ENCODE results near the gene HIVEP3. TPM values are rescaled to one million over a fixed set of nuclear protein-coding genes. Genes with fewer than 3 reads are reported as not detected.

HIVEP3 gene
- total RNA-seq, 4 donors from 2014 or later, result 3.2 to 11.0 (median 4.2) TPM

DNA sequence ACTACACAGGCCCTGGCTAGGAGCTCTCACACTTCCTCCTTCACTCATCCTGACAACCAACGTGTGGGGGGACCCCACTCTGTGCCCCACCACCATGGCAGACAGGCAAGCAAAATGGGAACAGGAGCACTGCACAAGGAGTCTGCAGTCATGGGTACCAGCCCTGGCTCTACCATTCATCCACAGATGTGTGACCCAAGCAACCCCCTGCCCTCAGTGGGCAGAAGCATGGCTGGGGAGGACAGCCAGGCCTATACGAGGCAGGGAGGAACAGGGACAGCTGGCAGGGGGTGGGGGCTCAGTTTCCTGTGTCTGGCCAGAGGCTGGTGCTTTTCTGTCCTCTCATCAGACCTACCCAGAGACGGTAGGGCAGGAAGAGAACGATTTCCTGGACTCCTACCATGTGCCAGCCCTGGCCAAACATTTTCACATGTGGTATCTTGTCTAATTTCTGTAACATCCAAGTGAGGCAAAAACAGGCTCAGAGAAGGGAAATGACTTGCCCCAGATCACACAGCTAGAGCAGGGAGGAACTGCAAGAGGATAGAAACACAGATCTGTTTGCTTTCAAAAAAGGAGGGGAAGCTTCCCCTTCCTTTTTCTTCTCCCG lies 178.0 kb downstream of the HIVEP3 start:
- WGBS, 2 donors, result 10 to 26% methylated on average over 2 to 3 of the region's 5 CpGs

DNA sequence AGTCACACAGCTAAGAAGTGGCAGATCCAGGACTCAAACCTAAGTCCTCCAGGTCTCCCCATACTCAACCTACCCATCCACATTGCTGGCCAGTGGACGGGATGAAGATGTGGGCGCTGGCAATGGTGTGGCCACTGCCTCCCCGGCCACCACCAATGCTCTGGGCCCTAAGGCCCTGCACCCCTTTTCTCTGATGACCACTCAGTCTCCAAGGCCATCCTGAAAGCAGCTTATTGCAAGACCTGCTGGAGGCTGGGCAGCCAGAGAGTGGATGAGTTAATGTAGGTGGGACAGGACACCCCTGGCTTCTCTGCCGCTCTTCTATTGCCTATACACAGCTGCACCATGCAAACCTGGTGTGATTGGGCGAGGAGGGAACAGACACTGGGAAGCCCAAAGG lies 178.7 kb downstream of the HIVEP3 start:
- DNase-seq, result no peak
- TF ChIP-seq POLR2A (IDR thresholded peaks at IDR 0.05), result no peak
- TF ChIP-seq, protein P1, sequence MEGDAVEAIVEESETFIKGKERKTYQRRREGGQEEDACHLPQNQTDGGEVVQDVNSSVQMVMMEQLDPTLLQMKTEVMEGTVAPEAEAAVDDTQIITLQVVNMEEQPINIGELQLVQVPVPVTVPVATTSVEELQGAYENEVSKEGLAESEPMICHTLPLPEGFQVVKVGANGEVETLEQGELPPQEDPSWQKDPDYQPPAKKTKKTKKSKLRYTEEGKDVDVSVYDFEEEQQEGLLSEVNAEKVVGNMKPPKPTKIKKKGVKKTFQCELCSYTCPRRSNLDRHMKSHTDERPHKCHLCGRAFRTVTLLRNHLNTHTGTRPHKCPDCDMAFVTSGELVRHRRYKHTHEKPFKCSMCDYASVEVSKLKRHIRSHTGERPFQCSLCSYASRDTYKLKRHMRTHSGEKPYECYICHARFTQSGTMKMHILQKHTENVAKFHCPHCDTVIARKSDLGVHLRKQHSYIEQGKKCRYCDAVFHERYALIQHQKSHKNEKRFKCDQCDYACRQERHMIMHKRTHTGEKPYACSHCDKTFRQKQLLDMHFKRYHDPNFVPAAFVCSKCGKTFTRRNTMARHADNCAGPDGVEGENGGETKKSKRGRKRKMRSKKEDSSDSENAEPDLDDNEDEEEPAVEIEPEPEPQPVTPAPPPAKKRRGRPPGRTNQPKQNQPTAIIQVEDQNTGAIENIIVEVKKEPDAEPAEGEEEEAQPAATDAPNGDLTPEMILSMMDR (IDR thresholded peaks at IDR 0.05), result no peak

More for the DNA sequence above, 178.0 kb downstream of the HIVEP3 start:
- intact Hi-C loops (cut with DNase I), result no loop called here
- Histone ChIP-seq H3K27me3 (no peaks in the 10 kb centered on the region), H3K4me1 (peaks cover 32 to 82% (median 35%) of the 10 kb centered on the region in 3 donors), H3K27ac (peak overlapping the region; percentile 24 to 57 (median 44)), H3K4me3 (no peak overlapping the region), H3K9me3 (no peaks in the 10 kb centered on the region), H3K36me3 (no peaks in the 10 kb centered on the region)
- no peak for TF ChIP-seq POLR2A (IDR thresholded peaks at IDR 0.05)
- TF ChIP-seq, protein P1 (IDR thresholded peaks at IDR 0.05), result no peak
- no peak for DNase-seq

DNA sequence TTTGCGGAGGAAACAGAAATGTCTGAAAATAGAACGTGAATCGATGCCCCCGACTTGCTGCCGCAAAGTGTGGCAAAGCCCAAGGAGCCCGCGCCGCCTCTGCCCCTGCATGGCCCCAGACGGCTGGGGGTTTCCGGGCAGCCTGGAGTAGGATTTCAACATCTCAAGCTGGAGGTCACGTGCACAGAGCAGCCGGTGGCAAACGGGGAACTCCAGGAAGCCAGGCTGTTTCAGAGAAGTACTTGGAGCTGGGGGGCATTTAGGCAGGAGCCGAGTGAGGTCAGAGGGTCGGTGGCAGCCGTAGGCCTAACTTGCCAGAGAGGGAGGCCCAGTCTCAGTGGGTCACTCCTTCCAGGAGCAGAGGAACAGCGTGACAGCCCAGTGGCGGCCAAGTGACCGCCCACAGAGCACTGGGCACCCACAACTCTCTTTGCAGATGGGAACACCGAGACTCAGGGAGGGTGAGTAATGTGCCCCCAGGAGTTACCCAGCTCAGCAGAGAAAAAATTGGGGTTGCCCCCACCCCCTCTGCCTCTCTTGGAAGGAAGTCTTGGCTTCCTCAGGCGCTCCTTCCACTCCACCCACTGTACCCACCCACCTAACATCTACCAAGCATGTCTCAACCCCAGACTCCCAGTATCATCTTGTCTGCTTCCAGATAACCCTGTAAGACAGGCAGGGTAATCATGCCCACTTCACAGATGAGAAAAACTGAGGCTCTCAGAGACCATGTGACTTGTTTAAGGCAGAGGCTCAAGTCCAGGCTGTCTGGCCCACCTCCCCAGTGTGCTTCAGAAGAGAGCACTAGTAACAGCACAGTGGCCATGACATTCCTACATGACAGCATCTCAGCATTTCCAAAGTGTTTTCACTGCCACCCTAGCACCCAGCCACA lies 179.4 kb downstream of the HIVEP3 start:
- Histone ChIP-seq H3K9me3 (no peaks in the 10 kb centered on the region), H3K4me3 (peak overlapping the region in 1 of 4 donors; percentile 34), H3K36me3 (no peaks in the 10 kb centered on the region), H3K27me3 (no peaks in the 10 kb centered on the region), H3K27ac (peak overlapping the region in 3 of 4 donors; percentile 40 to 76 (median 57)), H3K4me1 (peaks cover 32 to 82% (median 41%) of the 10 kb centered on the region in 3 donors)
- TF ChIP-seq POLR2A (IDR thresholded peaks at IDR 0.05), result no peak
- TF ChIP-seq, protein P1 (IDR thresholded peaks at IDR 0.05), result no peak
- peak; percentile 44 for DNase-seq
- intact Hi-C loops (cut with DNase I), result no loop called here
- 39 to 67% methylated on average over 7 to 8 of the region's 21 CpGs for WGBS, 2 donors

More for the DNA sequence above, 178.7 kb downstream of the HIVEP3 start:
- H3K9me3 ChIP-seq, result no peaks in the 10 kb centered on the region
- no peak overlapping the region for H3K4me3 ChIP-seq
- H3K4me1 ChIP-seq, result peaks cover 32 to 88% (median 41%) of the 10 kb centered on the region in 3 donors
- peak overlapping the region in 3 of 4 donors; percentile 40 to 76 (median 57) for H3K27ac ChIP-seq
- H3K27me3 ChIP-seq, result no peaks in the 10 kb centered on the region
- WGBS, 2 donors, result 92 to 100% methylated on average over 1 to 5 of the region's 5 CpGs
- no peaks in the 10 kb centered on the region for H3K36me3 ChIP-seq
- intact Hi-C loops (cut with DNase I), result no loop called here

DNA sequence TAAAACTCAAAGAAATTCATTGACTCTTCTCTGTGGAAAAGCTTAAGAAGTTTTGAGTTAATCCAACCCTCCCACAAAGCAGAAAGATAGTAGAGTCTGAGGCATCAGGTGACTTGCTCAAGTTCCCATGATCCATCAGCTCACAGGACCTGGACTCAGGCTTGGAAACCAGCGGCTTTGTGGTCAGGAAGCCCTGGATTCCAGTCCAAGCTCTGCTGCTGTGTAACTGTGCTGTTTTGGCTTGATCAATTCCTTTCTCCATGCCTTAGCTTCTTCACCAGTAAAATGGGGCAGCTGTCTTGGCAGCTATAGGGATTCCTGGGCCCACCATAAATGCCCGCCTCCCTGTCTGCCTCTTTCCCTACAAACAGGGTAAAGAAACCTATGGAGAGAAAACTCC lies 180.2 kb downstream of the HIVEP3 start:
- Histone ChIP-seq H3K27ac (peak overlapping the region in 3 of 4 donors; percentile 40 to 76 (median 57)), H3K36me3 (no peaks in the 10 kb centered on the region), H3K27me3 (no peaks in the 10 kb centered on the region), H3K4me3 (no peak overlapping the region), H3K4me1 (peaks cover 32 to 76% (median 41%) of the 10 kb centered on the region in 3 donors), H3K9me3 (no peaks in the 10 kb centered on the region)
- no peak for DNase-seq
- intact Hi-C loops (cut with DNase I), result no loop called here
- no peak for TF ChIP-seq POLR2A (IDR thresholded peaks at IDR 0.05)
- TF ChIP-seq, protein P1 (IDR thresholded peaks at IDR 0.05), result no peak
- 86 to 94% methylated on average over 2 of the region's 2 CpGs for WGBS, 2 donors

DNA sequence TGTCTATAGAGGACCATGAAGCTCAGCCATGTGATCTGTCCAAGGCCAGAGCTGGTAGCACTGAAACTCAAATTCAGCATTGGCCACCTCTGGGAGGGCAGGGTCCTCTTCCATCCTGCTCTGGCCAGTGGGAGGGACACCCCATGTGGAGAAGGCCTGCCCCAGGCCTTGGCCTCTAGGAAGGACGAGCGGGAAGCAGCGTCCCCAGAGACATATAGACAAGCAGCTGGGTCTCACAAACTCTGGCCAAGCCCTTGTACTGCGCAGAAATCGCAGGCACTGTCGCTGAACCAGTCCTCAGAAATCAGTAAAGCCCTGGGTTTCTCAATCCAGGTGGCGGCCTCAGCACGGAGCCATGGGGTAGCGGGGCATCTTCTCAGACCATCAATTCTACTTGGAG lies 180.7 kb downstream of the HIVEP3 start:
- Histone ChIP-seq H3K9me3 (no peaks in the 10 kb centered on the region), H3K4me1 (peaks cover 32 to 81% (median 41%) of the 10 kb centered on the region in 3 donors), H3K27ac (peak overlapping the region in 2 of 4 donors; percentile 6 to 58), H3K4me3 (no peak overlapping the region), H3K36me3 (no peaks in the 10 kb centered on the region), H3K27me3 (no peaks in the 10 kb centered on the region)
- TF ChIP-seq, protein P1 (IDR thresholded peaks at IDR 0.05), result no peak
- TF ChIP-seq POLR2A (IDR thresholded peaks at IDR 0.05), result no peak
- WGBS, 2 donors, result 93 to 94% methylated on average over 6 of the region's 9 CpGs
- no peak for DNase-seq
- intact Hi-C loops (cut with DNase I), result no loop called here

Data from esophagus squamous epithelium (tissue), 5 donors.